Calu3 (cell line): Measurements from ENCODE around the gene CYSTM1. TPM values are rescaled to one million over a fixed set of nuclear protein-coding genes. Genes with fewer than 3 reads are reported as not detected.

Experiments
- BruUV-seq: library from RNA; stranded (reverse); fragments of 400-500 nt; replicated peaks from 2 replicates; lab custom pipeline; 2021; lab: Mats Ljungman, UMichigan
- CTCF ChIA-PET: fragments of 300-600 bp; sonication (Branson Sonifier 250); formaldehyde crosslinking; loops from one replicate; lab custom pipeline; 2022; ENCODE audit warnings: antibody characterized with exemption; lab: Charles Lee
- DNase-seq: peaks from one replicate; pipeline ENCODE4 v3.0.0; 2022
- H3K27ac Mint-ChIP-seq: one replicate; pipeline ENCODE4 v1.8.0; 2022; ENCODE audit warnings: mixed read lengths; ENCODE audit not compliant: unreplicated experiment
- H3K27me3 Mint-ChIP-seq: one replicate; pipeline ENCODE4 v1.8.0; 2022; ENCODE audit warnings: mixed read lengths; ENCODE audit not compliant: unreplicated experiment
- H3K36me3 Mint-ChIP-seq: one replicate; pipeline ENCODE4 v1.8.0; 2022; ENCODE audit warnings: mild to moderate bottlenecking, moderate library complexity, mixed read lengths; ENCODE audit not compliant: insufficient read depth, unreplicated experiment
- H3K4me1 Mint-ChIP-seq: one replicate; pipeline ENCODE4 v1.8.0; 2022; ENCODE audit warnings: mild to moderate bottlenecking, low read depth, mixed read lengths; ENCODE audit not compliant: unreplicated experiment
- H3K4me3 Mint-ChIP-seq: one replicate; pipeline ENCODE4 v1.8.0; 2022; ENCODE audit warnings: mild to moderate bottlenecking, low read depth, moderate library complexity, mixed read lengths; ENCODE audit not compliant: unreplicated experiment
- H3K9me3 Mint-ChIP-seq: one replicate; pipeline ENCODE4 v1.8.0; 2022; ENCODE audit warnings: low read depth, mixed read lengths; ENCODE audit not compliant: unreplicated experiment
- CTCF ChIP-seq: fragments of 200-600 bp; IDR thresholded peaks from one replicate; pipeline ENCODE4 v1.8.0; 2022; ENCODE audit warnings: antibody characterized with exemption; ENCODE audit not compliant: unreplicated experiment
- intact Hi-C: fragments of 100-400 bp; cut with micrococcal nuclease; formaldehyde crosslinking; loops from one replicate; pipeline ENCODE4 v1.10.0; 2022; ENCODE audit not compliant: unreplicated experiment
- total RNA-seq: library from RNA; stranded (reverse); gene quantifications from 2 replicates; pipeline ENCODE4 v1.2.3, GENCODE V29; 2022

Gene CYSTM1
- total RNA-seq, 1 experiment from 2014 or later, result 198 TPM

- CTCF ChIA-PET, result interaction anchor here (2.1 kb wide), 1 partner anchor 67 kb away, joined by 6 read pairs; no protein-coding TSS in a partner anchor
- Mint-ChIP-seq H3K27ac (no peak overlapping the region), H3K4me3 (no peak overlapping the region), H3K9me3 (no peaks in the 10 kb centered on the region), H3K27me3 (peaks cover 35% of the 10 kb centered on the region), H3K36me3 (no peaks in the 10 kb centered on the region), H3K4me1 (peaks cover 15% of the 10 kb centered on the region)
- BruUV-seq, result no TSS peak
- intact Hi-C loops, result no loop called here
- no peak for DNase-seq
- TF ChIP-seq CTCF, result no peak
Measured at GRCh38 chr5:140142246-140142645, 32.7 kb upstream of the CYSTM1 start.

DNA sequence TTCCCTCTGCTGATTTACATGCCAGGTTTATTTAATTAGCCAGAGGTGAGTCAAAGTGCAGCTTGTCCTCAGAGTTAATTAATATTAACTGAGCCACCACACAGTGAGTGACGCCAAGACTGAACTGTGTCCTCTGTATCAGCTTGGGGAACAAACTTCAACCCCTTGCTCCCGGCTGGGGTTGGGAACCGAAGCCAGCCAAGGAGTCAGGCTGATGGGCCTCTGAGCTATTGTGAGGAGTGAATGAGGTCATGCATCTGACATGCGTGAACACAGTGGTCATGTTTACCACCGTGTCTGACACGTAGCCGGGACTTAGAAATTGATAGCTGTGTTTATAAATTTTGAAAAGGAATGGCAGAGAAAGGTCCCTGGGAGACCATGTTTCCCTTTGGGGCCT lies 32.1 kb upstream of the CYSTM1 start:
- TF ChIP-seq CTCF, result no peak
- intact Hi-C loops, result no loop called here

DNA sequence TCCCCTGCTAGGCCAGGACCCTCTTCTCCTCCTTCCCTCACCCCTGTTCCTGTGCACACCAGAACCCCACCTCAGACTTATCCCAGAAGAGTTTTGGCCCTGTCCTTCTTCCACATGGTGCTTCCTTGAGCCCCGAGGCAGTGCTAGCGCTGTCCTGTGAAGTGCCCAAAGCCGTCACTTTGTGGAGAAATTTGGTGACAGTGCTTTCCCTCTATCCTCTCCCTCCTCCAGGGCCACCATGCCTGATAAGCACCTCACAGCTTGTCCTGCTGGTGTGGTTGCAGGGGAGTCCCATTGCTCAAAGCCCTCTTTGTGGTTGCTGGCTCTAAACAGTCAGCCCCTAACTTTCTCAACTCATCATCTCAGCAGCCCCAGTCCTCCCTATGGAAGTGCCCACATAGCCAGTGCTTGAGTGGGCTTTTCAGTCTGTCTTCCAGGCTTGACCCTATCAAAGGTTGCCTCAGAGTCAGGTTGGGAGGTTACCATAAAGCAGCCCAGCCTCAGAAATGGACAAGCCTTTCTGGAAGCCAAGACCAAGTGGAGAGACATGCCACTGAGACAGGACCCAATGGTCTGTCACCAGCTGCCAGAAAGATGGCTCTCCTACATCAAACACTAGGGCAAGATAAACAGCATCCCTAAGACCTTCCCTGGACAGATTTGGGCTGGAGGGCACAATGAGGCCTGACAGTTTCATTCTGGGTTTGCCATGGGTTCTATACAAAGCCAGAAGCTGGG lies 31.3 kb upstream of the CYSTM1 start:
- Mint-ChIP-seq H3K9me3 (no peaks in the 10 kb centered on the region), H3K27me3 (peaks cover 39% of the 10 kb centered on the region), H3K27ac (no peak overlapping the region), H3K4me1 (peaks cover 15% of the 10 kb centered on the region), H3K36me3 (no peaks in the 10 kb centered on the region), H3K4me3 (no peak overlapping the region)
- no TSS peak for BruUV-seq
- intact Hi-C loops, result loop anchor here (1.0 kb wide), 1 partner anchor 68 kb away; no protein-coding TSS in a partner anchor
- CTCF ChIA-PET, result interaction anchor here (0.7 to 2.4 kb wide), 12 partner anchors 10 to 504 kb away, joined by 3 to 12 read pairs (median 6); partner anchors contain the start of genes HBEGF, IK and NDUFA2
- TF ChIP-seq CTCF, result no peak
- DNase-seq, result no peak

More for the DNA sequence above, 32.1 kb upstream of the CYSTM1 start:
- CTCF ChIA-PET, result interaction anchor here (0.8 to 2.4 kb wide), 5 partner anchors 11 to 67 kb away, joined by 3 to 12 read pairs (median 6); no protein-coding TSS in a partner anchor
- H3K9me3 Mint-ChIP-seq, result no peaks in the 10 kb centered on the region
- H3K4me3 Mint-ChIP-seq, result no peak overlapping the region
- H3K27ac Mint-ChIP-seq, result no peak overlapping the region
- H3K27me3 Mint-ChIP-seq, result peaks cover 39% of the 10 kb centered on the region
- H3K36me3 Mint-ChIP-seq, result no peaks in the 10 kb centered on the region
- DNase-seq, result no peak
- peaks cover 15% of the 10 kb centered on the region for H3K4me1 Mint-ChIP-seq
- BruUV-seq, result no TSS peak

DNA sequence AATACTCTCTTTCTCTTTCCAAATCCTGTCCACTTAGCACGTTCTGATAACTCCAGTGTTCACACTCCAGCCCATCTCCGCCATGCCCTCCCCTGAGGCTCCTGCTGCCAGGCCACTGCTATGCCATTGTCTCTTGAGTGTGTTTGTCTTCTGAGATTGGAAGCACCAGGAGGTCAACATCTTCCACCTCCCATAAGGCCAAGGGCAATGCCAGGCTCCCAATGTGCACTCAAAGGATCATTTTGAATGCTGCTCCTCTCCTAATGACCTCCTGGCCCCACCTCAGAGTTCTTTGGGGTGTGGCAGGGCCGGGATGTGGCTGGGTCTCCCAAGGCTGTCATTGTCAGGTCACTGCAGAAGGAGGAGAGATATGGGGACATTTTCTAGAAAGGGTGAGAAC lies 29.7 kb upstream of the CYSTM1 start:
- no peak for TF ChIP-seq CTCF
- Mint-ChIP-seq H3K9me3 (no peaks in the 10 kb centered on the region), H3K36me3 (no peaks in the 10 kb centered on the region), H3K27ac (no peak overlapping the region), H3K27me3 (peaks cover 31% of the 10 kb centered on the region), H3K4me1 (peaks cover 15% of the 10 kb centered on the region), H3K4me3 (peak overlapping the region; percentile 65)
- BruUV-seq, result no TSS peak
- intact Hi-C loops, result no loop called here
- no peak for DNase-seq
- CTCF ChIA-PET, result interaction anchor here (0.5 to 2.3 kb wide), 16 partner anchors 10 to 511 kb away, joined by 3 to 9 read pairs (median 5); partner anchors contain the start of gene HBEGF
